Panc1 (cell line): ENCODE results near the gene MAP2K3. TPM values are rescaled to one million over a fixed set of nuclear protein-coding genes. Genes with fewer than 3 reads are reported as not detected.
"Not testable (repeated sequence)": the region's sequence is repeated elsewhere in the genome, so short reads cannot be mapped to it uniquely, and the experiment has no call there.

Source experiments
- ATAC-seq: fragments of 200-7000 bp; cut with Tn5 transposase; 2 replicates; pipeline ENCODE4 v1.9.1; 2020; ENCODE audit warnings: mild to moderate bottlenecking, moderate library complexity
- BruUV-seq: library from RNA; stranded (reverse); fragments of 400-500 nt; replicated peaks from 2 replicates; lab custom pipeline; 2021; lab: Mats Ljungman, UMichigan
- CTCF ChIA-PET: fragments of 300-600 bp; sonication (Branson Sonifier 250); formaldehyde crosslinking; loops from one replicate; lab custom pipeline; 2022; ENCODE audit warnings: antibody characterized with exemption; lab: Charles Lee
- POLR2A ChIA-PET: fragments of 300-600 bp; sonication (Branson Sonifier 250); formaldehyde crosslinking; loops from one replicate; lab custom pipeline; 2022; ENCODE audit warnings: antibody characterized with exemption; lab: Charles Lee
- DNase-seq: peaks from one replicate; pipeline ENCODE4 v3.0.0-alpha.2; 2010; ENCODE audit warnings: low read depth, low spot score
- H3K27ac ChIP-seq: 2 replicates; pipeline ENCODE4 v1.5.1; 2011; ENCODE audit warnings: mild to moderate bottlenecking, low read length, inconsistent platforms
- H3K27me3 ChIP-seq: fragments of 200-500 bp; sonication (Bioruptor generic); 2 replicates; pipeline ENCODE4 v1.6.0; 2014; ENCODE audit warnings: low read length, inconsistent platforms; ENCODE audit not compliant: control insufficient read depth, insufficient read depth
- H3K36me3 ChIP-seq: fragments of 200-500 bp; sonication (Bioruptor generic); 2 replicates; pipeline ENCODE4 v1.5.1; 2014; ENCODE audit warnings: inconsistent platforms, mild to moderate bottlenecking, low read length, moderate library complexity; ENCODE audit not compliant: control insufficient read depth, insufficient read depth
- H3K4me1 ChIP-seq: 2 replicates; pipeline ENCODE4 v1.5.1; 2011; ENCODE audit warnings: inconsistent platforms, mild to moderate bottlenecking, low read length, moderate library complexity; ENCODE audit not compliant: control insufficient read depth, insufficient read depth
- H3K4me3 ChIP-seq, 2 experiments: 2 replicates each; pipeline ENCODE4 v1.5.1; 2011 to 2012; ENCODE audit warnings: low read depth in 2 of 2, low read length in 2 of 2, mild to moderate bottlenecking in 2 of 2, inconsistent platforms in 1 of 2, moderate library complexity in 1 of 2
- H3K9me3 ChIP-seq: fragments of 200-500 bp; sonication (Bioruptor generic); 2 replicates; pipeline ENCODE4 v1.5.1; 2014; ENCODE audit warnings: low read depth, mild to moderate bottlenecking, inconsistent platforms, low read length, moderate library complexity; ENCODE audit not compliant: control insufficient read depth, insufficient read depth
- CTCF ChIP-seq: fragments of 450-650 bp; IDR thresholded peaks from 2 replicates; pipeline ENCODE4 v1.5.1; 2017; ENCODE audit warnings: mild to moderate bottlenecking
- POLR2AphosphoS5 ChIP-seq: IDR thresholded peaks from 2 replicates; pipeline ENCODE4 v1.6.1; 2012; ENCODE audit warnings: mild to moderate bottlenecking, low read depth, low read length, moderate library complexity
- REST ChIP-seq, 2 experiments: IDR thresholded peaks; 2 replicates each; pipeline ENCODE4 v1.6.1; 2011 to 2012; ENCODE audit warnings: low read depth in 2 of 2, control low read depth in 1 of 2, low read length in 1 of 2, mild to moderate bottlenecking in 1 of 2, moderate library complexity in 1 of 2; ENCODE audit not compliant: insufficient read depth in 1 of 2
- SIN3A ChIP-seq: IDR thresholded peaks from 2 replicates; pipeline ENCODE4 v1.6.1; 2012; ENCODE audit warnings: low read depth, mild to moderate bottlenecking, low read length, moderate library complexity, borderline replicate concordance; ENCODE audit not compliant: insufficient read depth
- TCF7L2 ChIP-seq: IDR thresholded peaks from 2 replicates; pipeline ENCODE4 v1.6.1; 2011; ENCODE audit warnings: mild to moderate bottlenecking, low read depth, low read length, inconsistent platforms
- in situ Hi-C: cut with HindIII; loops from 2 replicates; pipeline ENCODE4 v1.10.0; 2016; ENCODE audit warnings: low sequenced_read_pairs, low pct_unique_long_range_greater_than_20kb
- intact Hi-C: fragments of 100-400 bp; cut with micrococcal nuclease; formaldehyde crosslinking; loops from one replicate; pipeline ENCODE4 v1.10.0; 2022; ENCODE audit not compliant: unreplicated experiment
- total RNA-seq: library from RNA; stranded (reverse); gene quantifications from one replicate; pipeline ENCODE4 v1.2.1, GENCODE V29; 2021; ENCODE audit not compliant: unreplicated experiment

The MAP2K3 gene
- total RNA-seq, 1 experiment from 2014 or later = 44.4 TPM

- CTCF ChIA-PET = no interaction called here
- in situ Hi-C loops = no loop called here
- ATAC-seq (no peak), DNase-seq (no peak)
- Histone ChIP-seq H3K36me3 (no peaks in the 10 kb centered on the region), H3K27ac (no peak overlapping the region), H3K4me1 (no peaks in the 10 kb centered on the region), H3K4me3 (no peak overlapping the region), H3K9me3 (no peaks in the 10 kb centered on the region), H3K27me3 (no peaks in the 10 kb centered on the region)
- intact Hi-C loops = no loop called here
- no TSS peak for BruUV-seq
- POLR2A ChIA-PET = no interaction called here
- TF ChIP-seq SIN3A = no peak
- no peak for TF ChIP-seq REST (IDR thresholded peaks at IDR 0.05; ENCODE audit: insufficient read depth in 1 of 2, low read depth in 2 of 2, low read length in 1 of 2)
- TF ChIP-seq TCF7L2 = no peak
- no peak for TF ChIP-seq POLR2AphosphoS5
- no peak for TF ChIP-seq CTCF
These were observed 54.5 kb downstream of the MAP2K3 start for GRCh38 chr17:21339011-21339410.

GRCh38 chr17:21339571-21339970 lies 55.1 kb downstream of the MAP2K3 start:
- H3K36me3 ChIP-seq, ATAC-seq, H3K4me3 ChIP-seq, BruUV-seq, H3K9me3 ChIP-seq, POLR2A ChIA-PET, H3K4me1 ChIP-seq, in situ Hi-C loops, DNase-seq, CTCF ChIA-PET, H3K27ac ChIP-seq, H3K27me3 ChIP-seq, intact Hi-C loops: not testable (repeated sequence)

GRCh38 chr17:21340407-21340806 lies 55.9 kb downstream of the MAP2K3 start:
- H3K27me3 ChIP-seq, ATAC-seq, H3K9me3 ChIP-seq, H3K4me1 ChIP-seq, in situ Hi-C loops, POLR2A ChIA-PET, H3K27ac ChIP-seq, CTCF ChIA-PET, intact Hi-C loops, DNase-seq, H3K4me3 ChIP-seq, H3K36me3 ChIP-seq, BruUV-seq: not testable (repeated sequence)

GRCh38 chr17:21341279-21341678 lies 56.8 kb downstream of the MAP2K3 start:
- H3K27ac ChIP-seq, H3K4me1 ChIP-seq, in situ Hi-C loops, H3K27me3 ChIP-seq, H3K36me3 ChIP-seq, ATAC-seq, H3K4me3 ChIP-seq, CTCF ChIA-PET, BruUV-seq, DNase-seq, intact Hi-C loops, H3K9me3 ChIP-seq, POLR2A ChIA-PET: not testable (repeated sequence)

GRCh38 chr17:21341925-21342540 lies 57.5 kb downstream of the MAP2K3 start:
- H3K36me3 ChIP-seq, CTCF ChIA-PET: not testable (repeated sequence)

More at GRCh38 chr17:21341925-21342540, 57.5 kb downstream of the MAP2K3 start:
- H3K4me3 ChIP-seq, POLR2A ChIA-PET, BruUV-seq, H3K27me3 ChIP-seq, intact Hi-C loops, H3K27ac ChIP-seq, H3K4me1 ChIP-seq, ATAC-seq, H3K9me3 ChIP-seq, in situ Hi-C loops, DNase-seq: not testable (repeated sequence)
